Skeletal muscle tissue (tissue), 4 donors: Measurements from ENCODE around the gene USP49. TPM values are rescaled to one million over a fixed set of nuclear protein-coding genes. Genes with fewer than 3 reads are reported as not detected.

ENCODE experiments used
- H3K27ac ChIP-seq: one replicate; pipeline ENCODE4 v1.7.0; 2013; ENCODE audit warnings: mild to moderate bottlenecking, low read depth, low read length, inconsistent platforms
- H3K27me3 ChIP-seq, 3 donors: one replicate each; pipeline ENCODE4 v1.7.0; 2013; ENCODE audit warnings: low read length in 3 of 3; ENCODE audit not compliant: control insufficient read depth in 3 of 3, insufficient read depth in 3 of 3
- H3K36me3 ChIP-seq, 3 donors: one replicate each; pipeline ENCODE4 v1.7.0; 2013; ENCODE audit warnings: low read length in 3 of 3; ENCODE audit not compliant: control insufficient read depth in 3 of 3, insufficient read depth in 3 of 3
- H3K4me1 ChIP-seq, 3 donors: one replicate each; pipeline ENCODE4 v1.7.0; 2013; ENCODE audit warnings: low read length in 3 of 3, mild to moderate bottlenecking in 3 of 3; ENCODE audit not compliant: control insufficient read depth in 3 of 3, insufficient read depth in 3 of 3
- H3K4me3 ChIP-seq, 3 donors: one replicate each; pipeline ENCODE4 v1.7.0; 2013; ENCODE audit warnings: low read length in 3 of 3
- H3K9ac ChIP-seq, 3 donors: one replicate each; pipeline ENCODE4 v1.7.0; 2013; ENCODE audit warnings: low read length in 3 of 3, mild to moderate bottlenecking in 3 of 3, moderate library complexity in 2 of 3, low read depth in 1 of 3
- H3K9me3 ChIP-seq, 3 donors: one replicate each; pipeline ENCODE4 v1.7.0; 2013; ENCODE audit warnings: low read length in 3 of 3; ENCODE audit not compliant: control insufficient read depth in 3 of 3
- total RNA-seq: library from RNA; depleted of rRNA; stranded (reverse); fragments of >200 nt; gene quantifications from one replicate; pipeline ENCODE4 v1.2.3, GENCODE V29; 2014
- donor health status: Osteomylitis.

Gene USP49
- total RNA-seq, 1 donor from 2014 or later = 1.6 TPM

GRCh38 chr6:41929924-41930323 lies 34.7 kb upstream of the USP49 start:
- Histone ChIP-seq H3K27ac (no peak overlapping the region), H3K4me3 (no peak overlapping the region), H3K27me3 (no peaks in the 10 kb centered on the region), H3K9me3 (no peaks in the 10 kb centered on the region), H3K9ac (no peak overlapping the region), H3K4me1 (peaks cover 0 to 2% (median 0%) of the 10 kb centered on the region in 3 donors), H3K36me3 (peaks cover 60 to 76% (median 67%) of the 10 kb centered on the region in 3 donors)

GRCh38 chr6:41927253-41927652 lies 32.1 kb upstream of the USP49 start:
- H3K36me3 ChIP-seq = peaks cover 44 to 55% (median 50%) of the 10 kb centered on the region in 3 donors
- H3K27ac ChIP-seq = no peak overlapping the region
- no peaks in the 10 kb centered on the region for H3K9me3 ChIP-seq
- peaks cover 5 to 13% (median 9%) of the 10 kb centered on the region in 3 donors for H3K4me1 ChIP-seq
- no peak overlapping the region for H3K4me3 ChIP-seq
- no peak overlapping the region for H3K9ac ChIP-seq
- no peaks in the 10 kb centered on the region for H3K27me3 ChIP-seq

DNA sequence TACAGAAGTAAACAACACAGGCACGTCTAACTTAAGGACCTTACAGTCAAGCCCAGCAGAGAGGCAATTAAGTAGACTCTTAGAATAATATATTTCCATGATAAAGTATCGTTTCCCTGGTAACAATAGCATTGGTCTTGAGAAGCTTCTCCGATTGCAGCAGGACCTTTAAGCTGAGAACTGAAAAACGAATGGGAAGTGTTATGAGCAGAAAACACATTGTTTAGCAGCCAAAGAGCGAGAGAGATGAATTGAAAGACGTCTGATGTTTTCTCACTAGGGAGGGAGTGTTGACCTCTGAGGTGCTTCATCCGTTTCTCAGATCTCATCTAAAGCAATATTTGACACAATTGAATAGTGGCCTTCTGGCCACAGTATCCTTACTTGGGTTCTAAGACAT lies 27.0 kb upstream of the USP49 start:
- Histone ChIP-seq H3K9me3 (no peaks in the 10 kb centered on the region), H3K4me1 (peaks cover 19 to 34% (median 34%) of the 10 kb centered on the region in 3 donors), H3K27me3 (no peaks in the 10 kb centered on the region), H3K4me3 (peak overlapping the region; percentile 96 to 100 (median 99)), H3K9ac (peak overlapping the region; percentile 94 to 100 (median 98)), H3K27ac (no peak overlapping the region), H3K36me3 (peaks cover 2 to 8% (median 4%) of the 10 kb centered on the region in 3 donors)

DNA sequence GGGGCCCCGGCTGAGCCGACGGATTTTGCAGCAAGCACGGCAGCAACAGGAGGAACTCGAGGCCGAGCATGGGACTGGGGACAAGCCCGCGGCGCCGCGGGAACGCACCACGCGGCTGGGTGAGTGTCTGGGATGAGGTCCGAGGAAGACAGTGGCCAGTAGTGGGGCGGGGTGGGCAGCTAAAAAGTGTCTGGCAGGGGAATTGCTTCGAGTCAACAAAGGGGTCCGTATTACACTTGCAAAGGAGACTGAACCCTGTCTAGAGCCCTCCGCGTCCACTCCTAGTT lies 26.5 kb upstream of the USP49 start:
- H3K27ac ChIP-seq = peak overlapping the region; percentile 99

GRCh38 chr6:41920921-41921711 lies 25.9 kb upstream of the USP49 start, which contains the start of the genes BYSL and MED20:
Gene BYSL, plus strand, starts transcription at chr6:41921499. Its CDS starts 64 bp downstream, at chr6:41921563.
Gene MED20, minus strand, starts transcription at chr6:41921139. Its CDS starts 121 bp downstream, at chr6:41921018.
- H3K4me1 ChIP-seq = peaks cover 19 to 34% (median 34%) of the 10 kb centered on the region in 3 donors
- peaks cover 3 to 10% (median 6%) of the 10 kb centered on the region in 3 donors for H3K36me3 ChIP-seq
- H3K27me3 ChIP-seq = no peaks in the 10 kb centered on the region
- H3K9me3 ChIP-seq = no peaks in the 10 kb centered on the region
- peak within 1 kb of the TSS; percentile 96 to 100 (median 99) for H3K4me3 ChIP-seq
- peak within 1 kb of the TSS; percentile 94 to 100 (median 98) for H3K9ac ChIP-seq
- peak within 1 kb of the TSS; percentile 99 for H3K27ac ChIP-seq

More for the DNA sequence above, 26.5 kb upstream of the USP49 start:
- Histone ChIP-seq H3K9ac (peak overlapping the region; percentile 94 to 100 (median 98)), H3K36me3 (peaks cover under 1 to 8% (median 4%) of the 10 kb centered on the region in 3 donors), H3K4me1 (peaks cover 19 to 34% (median 34%) of the 10 kb centered on the region in 3 donors), H3K27me3 (no peaks in the 10 kb centered on the region), H3K4me3 (peak overlapping the region; percentile 96 to 100 (median 99)), H3K9me3 (no peaks in the 10 kb centered on the region)

- H3K9me3 ChIP-seq = no peaks in the 10 kb centered on the region
- H3K9ac ChIP-seq = no peak overlapping the region
- H3K27me3 ChIP-seq = no peaks in the 10 kb centered on the region
- H3K27ac ChIP-seq = peak overlapping the region; percentile 13
- no peak overlapping the region for H3K4me3 ChIP-seq
- peaks cover 13 to 22% (median 21%) of the 10 kb centered on the region in 3 donors for H3K36me3 ChIP-seq
- peaks cover 17 to 28% (median 24%) of the 10 kb centered on the region in 3 donors for H3K4me1 ChIP-seq
Measured at GRCh38 chr6:41917528-41917927, 22.4 kb upstream of the USP49 start.

GRCh38 chr6:41914869-41915530 lies 19.8 kb upstream of the USP49 start:
- Histone ChIP-seq H3K27ac (no peak overlapping the region), H3K4me3 (no peak overlapping the region), H3K27me3 (no peaks in the 10 kb centered on the region), H3K4me1 (peaks cover 8 to 15% (median 12%) of the 10 kb centered on the region in 3 donors), H3K9ac (no peak overlapping the region), H3K9me3 (no peaks in the 10 kb centered on the region), H3K36me3 (peaks cover 16 to 22% (median 21%) of the 10 kb centered on the region in 3 donors)

DNA sequence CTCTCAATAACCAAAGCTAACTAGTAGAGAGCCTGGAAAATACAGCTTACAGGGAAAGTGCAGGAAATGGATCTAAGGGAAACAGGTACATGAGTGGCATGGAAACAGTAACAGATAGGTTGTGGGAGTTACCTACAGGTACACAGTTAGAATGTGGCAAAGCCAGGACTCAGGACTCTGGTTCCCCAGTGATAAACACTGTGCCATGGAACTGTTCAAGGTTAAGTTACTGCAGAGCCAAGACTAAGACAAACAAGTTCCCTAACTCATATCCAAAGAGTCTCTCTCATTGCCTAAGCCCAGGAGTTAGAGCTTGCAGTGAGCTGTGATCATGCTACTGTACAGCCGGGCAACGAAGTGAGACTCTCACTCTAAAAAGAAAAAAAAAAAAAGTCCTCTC lies 19.2 kb upstream of the USP49 start:
- H3K36me3 ChIP-seq = peaks cover 16 to 28% (median 21%) of the 10 kb centered on the region in 3 donors
- no peak overlapping the region for H3K27ac ChIP-seq
- no peak overlapping the region for H3K9ac ChIP-seq
- H3K27me3 ChIP-seq = no peaks in the 10 kb centered on the region
- H3K4me3 ChIP-seq = no peak overlapping the region
- no peaks in the 10 kb centered on the region for H3K9me3 ChIP-seq
- peaks cover 4 to 8% (median 7%) of the 10 kb centered on the region in 3 donors for H3K4me1 ChIP-seq

DNA sequence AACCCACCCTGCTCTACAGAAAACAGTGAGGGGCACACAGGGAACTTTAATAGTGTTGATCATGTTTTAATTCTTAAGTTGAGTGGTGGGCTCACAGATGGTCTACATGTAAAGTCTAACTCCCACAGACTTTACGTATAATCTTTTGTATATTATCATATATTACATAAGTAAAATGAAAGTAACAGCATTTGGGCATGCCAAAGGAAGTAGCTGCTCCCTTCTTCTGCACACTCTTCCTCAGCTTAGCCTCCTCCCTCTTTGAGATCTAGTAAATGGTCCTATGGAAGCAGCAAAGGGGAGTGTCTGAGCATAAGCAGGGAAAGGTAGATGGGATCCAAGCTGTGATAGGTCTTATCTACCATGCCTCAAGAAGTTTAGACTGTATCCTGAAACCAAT lies 14.6 kb upstream of the USP49 start:
- Histone ChIP-seq H3K9ac (no peak overlapping the region), H3K27me3 (no peaks in the 10 kb centered on the region), H3K36me3 (peaks cover 29 to 55% (median 51%) of the 10 kb centered on the region in 3 donors), H3K4me3 (no peak overlapping the region), H3K9me3 (no peaks in the 10 kb centered on the region), H3K4me1 (peaks cover 0 to 4% (median 4%) of the 10 kb centered on the region in 3 donors), H3K27ac (no peak overlapping the region)
